Measurements from ENCODE around the gene G3BP1.
A peak's percentile ranks its signal among the peaks of the same experiment; 100 is the strongest.

The G3BP1 gene

GRCh38 chr5:151764801-151765200 is 7.0 kb upstream of the G3BP1 start:
- H3K27me3 ChIP-seq (ENCODE audit: insufficient read depth, poor library complexity, severe bottlenecking): no peaks in the 10 kb centered on the region
- no peak overlapping the region for H3K4me3 ChIP-seq (replicated peaks; ENCODE audit: insufficient read depth, low read length)
- no peak overlapping the region for H3K27ac ChIP-seq (replicated peaks)
- no peak for TF ChIP-seq SPI1 (IDR thresholded peaks at IDR 0.05; ENCODE audit: borderline replicate concordance, low read depth)
- DNase-seq (ENCODE audit: low read depth in 1 of 2, low spot score in 1 of 2): no peak

GRCh38 chr5:151766975-151767374 is 4.8 kb upstream of the G3BP1 start:
- DNase-seq (ENCODE audit: low read depth in 1 of 2, low spot score in 1 of 2): no peak
- no peak overlapping the region for H3K27ac ChIP-seq (replicated peaks)
- H3K4me3 ChIP-seq (replicated peaks; ENCODE audit: insufficient read depth, low read length): no peak overlapping the region
- no peaks in the 10 kb centered on the region for H3K27me3 ChIP-seq (ENCODE audit: insufficient read depth, poor library complexity, severe bottlenecking)
- TF ChIP-seq GABPA (IDR thresholded peaks at IDR 0.05; ENCODE audit: low read depth): no peak
- TF ChIP-seq SPI1 (IDR thresholded peaks at IDR 0.05; ENCODE audit: borderline replicate concordance, low read depth): no peak
- TF ChIP-seq POLR2AphosphoS5 (IDR thresholded peaks at IDR 0.05; ENCODE audit: low read depth): no peak
- TF ChIP-seq REST (IDR thresholded peaks at IDR 0.05; ENCODE audit: insufficient replicate concordance, low read depth): no peak
- no peak for TF ChIP-seq CTCF (IDR thresholded peaks at IDR 0.05; ENCODE audit: insufficient read depth, low read length)

- H3K4me3 ChIP-seq (replicated peaks; ENCODE audit: insufficient read depth, low read length): peak overlapping the region; percentile 19
- no peaks in the 10 kb centered on the region for H3K27me3 ChIP-seq (ENCODE audit: insufficient read depth, poor library complexity, severe bottlenecking)
- DNase-seq (ENCODE audit: low read depth in 1 of 2, low spot score in 1 of 2): peak in 1 of 2 experiments; percentile 41
- TF ChIP-seq REST (IDR thresholded peaks at IDR 0.05; ENCODE audit: insufficient replicate concordance, low read depth) (no peak), POLR2AphosphoS5 (IDR thresholded peaks at IDR 0.05; ENCODE audit: low read depth) (peak; percentile 64), GABPA (IDR thresholded peaks at IDR 0.05; ENCODE audit: low read depth) (peak; percentile 63; the same call in 1 of the 2 replicates), CTCF (IDR thresholded peaks at IDR 0.05; ENCODE audit: insufficient read depth, low read length) (no peak), SPI1 (IDR thresholded peaks at IDR 0.05; ENCODE audit: borderline replicate concordance, low read depth) (no peak)
- H3K27ac ChIP-seq (replicated peaks): peak overlapping the region; percentile 98
Observed at GRCh38 chr5:151770383-151771258, 1.1 kb upstream of the G3BP1 start.

- TF ChIP-seq REST (IDR thresholded peaks at IDR 0.05; ENCODE audit: insufficient replicate concordance, low read depth) (peak; percentile 11), POLR2AphosphoS5 (IDR thresholded peaks at IDR 0.05; ENCODE audit: low read depth) (peak; percentile 16), GABPA (IDR thresholded peaks at IDR 0.05; ENCODE audit: low read depth) (no peak)
- H3K4me3 ChIP-seq (replicated peaks; ENCODE audit: insufficient read depth, low read length): peak overlapping the region; percentile 89
- H3K27ac ChIP-seq (replicated peaks): peak overlapping the region; percentile 98
- DNase-seq (ENCODE audit: low read depth in 1 of 2, low spot score in 1 of 2): peak in 1 of 2 experiments; percentile 29
- no peaks in the 10 kb centered on the region for H3K27me3 ChIP-seq (ENCODE audit: insufficient read depth, poor library complexity, severe bottlenecking)
Observed at GRCh38 chr5:151772029-151772845, 483 bp downstream of the G3BP1 start.
